GM12891 (cell line): ENCODE measurements around the gene GLDN.

Experiments
- DNase-seq: peaks from one replicate; pipeline ENCODE4 v3.0.0; 2011; ENCODE audit warnings: low spot score; ENCODE audit not compliant: insufficient read length
- FAIRE-seq: peaks from 2 replicates; lab custom pipeline; 2011; peaks lifted over from hg19 to GRCh38; lab: Jason Lieb, UNC
- PAX5 ChIP-seq: IDR thresholded peaks from 2 replicates; pipeline ENCODE4 v1.6.1; 2011; ENCODE audit warnings: low read length, moderate library complexity, mild to moderate bottlenecking; ENCODE audit not compliant: insufficient read depth, severe bottlenecking
- POLR2A ChIP-seq: IDR thresholded peaks from 2 replicates; pipeline ENCODE4 v1.6.1; 2011; ENCODE audit warnings: low read depth, low read length, control low read depth
- POLR2AphosphoS5 ChIP-seq: IDR thresholded peaks from 2 replicates; pipeline ENCODE4 v1.6.1; 2011; ENCODE audit warnings: low read depth, low read length, control low read depth
- POU2F2 ChIP-seq: IDR thresholded peaks from 2 replicates; pipeline ENCODE4 v1.6.1; 2011; ENCODE audit warnings: low read depth, mild to moderate bottlenecking, control low read depth, low read length, moderate library complexity
- SPI1 ChIP-seq: IDR thresholded peaks from 2 replicates; pipeline ENCODE4 v1.6.1; 2011; ENCODE audit warnings: low read depth, low read length, control low read depth
- TAF1 ChIP-seq: IDR thresholded peaks from 2 replicates; pipeline ENCODE4 v1.6.1; 2011; ENCODE audit warnings: low read depth, low read length, control low read depth

Gene GLDN

GRCh38 chr15:51312166-51313073 lies 29.0 kb upstream of the GLDN start:
- DNase-seq (no peak), FAIRE-seq (no peak)
- TF ChIP-seq POLR2AphosphoS5 (no peak), POU2F2 (no peak), POLR2A (no peak), PAX5 (no peak), TAF1 (no peak), SPI1 (no peak)

GRCh38 chr15:51313074-51313393 lies 28.4 kb upstream of the GLDN start:
- DNase-seq (no peak), FAIRE-seq (no peak)
- TF ChIP-seq POLR2AphosphoS5: no peak
- TF ChIP-seq SPI1: no peak
- TF ChIP-seq TAF1: no peak
- TF ChIP-seq PAX5: no peak
- TF ChIP-seq POU2F2: no peak

GRCh38 chr15:51313644-51314280 lies 27.7 kb upstream of the GLDN start:
- TF ChIP-seq PAX5 (no peak), SPI1 (no peak), TAF1 (no peak), POLR2AphosphoS5 (no peak), POU2F2 (no peak), POLR2A (no peak)
- no peak for DNase-seq
- FAIRE-seq: no peak

- no peak for FAIRE-seq
- no peak for DNase-seq
- TF ChIP-seq TAF1 (no peak), SPI1 (no peak), POLR2A (no peak), POLR2AphosphoS5 (no peak), PAX5 (no peak), POU2F2 (no peak)
Measured at GRCh38 chr15:51314391-51315337, 26.8 kb upstream of the GLDN start.

- no peak for TF ChIP-seq PAX5
- no peak for TF ChIP-seq TAF1
- TF ChIP-seq POLR2A: no peak
- no peak for TF ChIP-seq POU2F2
- TF ChIP-seq POLR2AphosphoS5: no peak
- TF ChIP-seq SPI1: no peak
- FAIRE-seq: no peak
- DNase-seq: no peak
Measured at GRCh38 chr15:51315726-51316125, 25.7 kb upstream of the GLDN start.

GRCh38 chr15:51316636-51317035 lies 24.8 kb upstream of the GLDN start:
- TF ChIP-seq TAF1 (no peak), PAX5 (no peak), POLR2AphosphoS5 (no peak), POU2F2 (no peak), POLR2A (no peak), SPI1 (no peak)
- no peak for DNase-seq
- no peak for FAIRE-seq

- TF ChIP-seq TAF1: no peak
- FAIRE-seq (no peak), DNase-seq (no peak)
Measured at GRCh38 chr15:51318382-51319150, 22.9 kb upstream of the GLDN start.

GRCh38 chr15:51319539-51319938 lies 21.9 kb upstream of the GLDN start:
- DNase-seq (no peak), FAIRE-seq (no peak)
- no peak for TF ChIP-seq SPI1
- TF ChIP-seq PAX5: no peak
- TF ChIP-seq POLR2AphosphoS5: no peak
- no peak for TF ChIP-seq TAF1
- no peak for TF ChIP-seq POLR2A
- no peak for TF ChIP-seq POU2F2
